Kidney tubule cell (primary cell): ENCODE results near the gene SCAMP5.

ENCODE experiments used
- DNase-seq: peaks from one replicate; pipeline ENCODE4 v3.0.0-alpha.2; 2018; ENCODE audit warnings: low spot score

SCAMP5 gene

GRCh38 chr15:74976159-74976558 lies 19.2 kb upstream of the SCAMP5 start:
- DNase-seq, result no peak

GRCh38 chr15:74977599-74977998 lies 17.8 kb upstream of the SCAMP5 start:
- DNase-seq, result no peak

DNA sequence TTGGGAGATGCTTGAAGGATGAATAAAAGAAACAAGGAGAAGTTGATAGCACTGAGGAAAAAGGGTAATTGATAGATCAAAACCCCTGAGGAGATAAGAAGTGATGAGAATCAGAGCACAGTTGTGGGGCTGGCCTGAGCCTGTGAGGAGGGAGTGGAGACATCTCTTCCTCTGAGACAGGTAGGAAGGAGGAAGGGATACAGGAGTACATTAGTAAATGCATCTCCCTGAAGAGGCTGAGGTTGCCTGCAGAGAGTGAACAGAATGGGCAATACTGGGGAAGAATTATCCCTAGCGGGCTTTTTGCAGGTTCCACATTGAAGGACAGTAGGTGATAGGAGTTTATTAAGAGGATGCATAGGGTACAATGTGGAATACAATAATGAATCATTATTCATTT lies 17.3 kb upstream of the SCAMP5 start:
- DNase-seq, result no peak

- peak; percentile 50 for DNase-seq
Observed at GRCh38 chr15:74978503-74978902, 16.9 kb upstream of the SCAMP5 start.

- no peak for DNase-seq
Observed at GRCh38 chr15:74982183-74982582, 13.2 kb upstream of the SCAMP5 start.

GRCh38 chr15:74983725-74984231 lies 11.6 kb upstream of the SCAMP5 start:
- DNase-seq, result peak; percentile 90

- DNase-seq, result peak; percentile 72
Observed at GRCh38 chr15:74988007-74988800, 7.2 kb upstream of the SCAMP5 start.

DNA sequence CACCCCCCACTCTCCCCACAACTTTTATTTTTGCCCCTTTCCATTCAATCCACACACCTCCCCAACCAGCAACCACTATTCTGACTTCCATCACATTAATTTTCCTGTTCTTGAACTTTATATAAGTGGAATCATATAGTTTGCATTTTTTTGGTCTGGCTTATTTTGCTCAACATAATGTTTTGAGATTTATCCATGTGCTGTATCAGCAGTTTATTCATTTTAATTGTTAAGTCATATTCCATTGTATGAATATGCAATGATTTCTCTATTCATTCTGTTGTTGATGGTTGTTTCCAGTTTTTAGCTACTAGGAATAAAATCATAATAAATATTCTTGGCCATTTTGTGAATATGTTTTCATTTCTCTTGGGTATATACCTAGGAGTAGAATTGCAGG lies 5.8 kb upstream of the SCAMP5 start:
- DNase-seq, result no peak

DNA sequence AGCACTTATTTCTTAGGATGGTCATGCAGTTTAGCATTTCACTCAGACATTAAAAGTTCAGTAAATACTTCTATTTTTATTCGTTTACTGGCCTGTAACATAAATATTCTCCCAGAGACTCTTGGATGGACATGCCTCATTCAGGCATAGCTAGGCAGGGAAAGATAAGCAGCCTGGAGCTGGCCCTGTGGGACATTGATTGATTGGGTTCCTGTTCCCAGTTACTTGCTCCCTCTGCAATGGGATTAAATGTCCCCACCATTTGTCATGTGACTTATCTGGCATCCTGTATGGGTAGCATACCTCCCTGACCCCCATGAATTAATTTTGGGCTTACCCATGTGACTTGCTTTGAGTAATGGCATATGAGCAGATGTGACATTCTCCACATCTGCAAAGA lies 2.7 kb upstream of the SCAMP5 start:
- no peak for DNase-seq

- DNase-seq, result no peak
Observed at GRCh38 chr15:74994236-74994635, 1.1 kb upstream of the SCAMP5 start.

DNA sequence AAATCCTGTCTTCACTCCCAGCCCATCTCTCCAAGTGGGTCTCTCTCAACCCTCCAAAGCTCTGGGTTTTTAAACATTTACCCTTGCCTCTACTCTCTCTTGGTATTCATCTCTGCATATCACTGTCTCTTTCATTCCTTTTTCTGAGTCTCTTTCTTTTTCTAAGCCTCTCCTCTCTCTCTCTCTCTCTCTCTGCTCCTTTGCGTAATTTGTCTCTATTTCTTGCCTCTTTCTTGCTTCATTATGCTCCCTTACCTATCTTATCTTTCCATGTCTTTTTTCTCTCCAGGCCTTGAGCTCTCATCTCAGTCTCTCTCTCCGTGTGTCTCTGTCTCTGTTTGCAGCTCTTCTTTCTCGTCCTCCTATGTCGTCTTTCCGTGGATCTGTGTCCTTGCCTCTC lies 678 bp upstream of the SCAMP5 start:
- no peak for DNase-seq

- no peak for DNase-seq
Observed at GRCh38 chr15:74995779-74996765, 709 bp downstream of the SCAMP5 start.

DNA sequence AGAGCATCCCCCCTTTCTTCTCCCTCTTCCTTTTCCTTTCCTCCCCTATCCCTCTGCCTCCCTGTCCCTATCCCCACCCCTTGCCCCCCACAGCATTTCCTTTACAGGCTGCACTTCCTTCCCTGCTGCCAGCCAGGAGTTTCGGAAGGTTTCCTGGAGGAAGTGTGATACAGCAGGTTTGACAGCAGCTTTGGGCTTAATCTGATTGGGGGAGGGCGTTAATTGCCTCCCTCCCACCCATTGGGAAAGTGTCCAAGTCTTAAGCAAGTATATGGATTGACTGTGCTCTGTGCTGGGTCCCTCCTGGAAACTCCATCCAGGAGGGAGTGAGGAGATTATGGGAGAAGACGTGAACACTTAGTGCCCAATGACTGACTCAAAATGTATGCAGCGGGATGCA lies 1.8 kb downstream of the SCAMP5 start:
- DNase-seq, result no peak

DNA sequence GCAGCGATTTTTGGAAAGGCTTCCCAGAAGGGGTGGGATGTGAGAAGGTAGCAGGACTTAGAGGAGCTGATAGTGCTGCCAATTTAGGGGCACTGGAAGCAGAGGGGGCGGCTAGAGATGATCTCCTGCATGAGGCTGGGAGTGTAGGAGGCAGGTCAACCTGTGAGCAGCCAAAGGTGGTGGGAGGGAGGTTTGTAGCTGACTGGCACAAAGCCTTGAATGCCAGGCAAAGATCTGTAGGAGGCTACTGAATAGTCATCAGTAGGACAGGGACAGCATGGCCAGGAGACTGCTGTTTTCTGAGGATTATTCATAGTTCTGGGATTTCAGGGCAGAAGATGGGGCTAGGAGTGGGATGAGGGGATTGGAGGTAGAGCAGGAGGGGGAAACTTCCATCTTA lies 2.2 kb downstream of the SCAMP5 start:
- no peak for DNase-seq

DNA sequence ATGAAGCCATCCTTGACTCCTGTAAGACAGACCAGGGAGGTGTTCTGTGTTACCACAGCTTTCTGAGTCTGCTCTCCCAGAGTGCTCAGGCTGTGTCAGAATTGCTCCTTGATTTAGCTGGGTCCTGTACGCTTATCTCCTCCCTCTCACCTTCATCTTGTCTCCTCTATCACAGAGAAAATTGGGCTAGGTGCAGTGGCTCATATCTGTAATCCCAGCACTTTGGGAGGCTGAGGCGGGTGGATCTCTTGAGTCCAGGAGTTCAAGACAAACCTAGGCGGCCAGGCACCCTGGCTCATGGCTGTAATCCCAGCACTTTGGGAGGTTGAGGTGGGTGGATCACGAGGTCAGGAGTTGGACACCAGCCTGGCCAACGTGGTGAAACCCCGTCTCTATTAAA lies 5.9 kb downstream of the SCAMP5 start:
- no peak for DNase-seq

GRCh38 chr15:75002398-75002797 lies 7.0 kb downstream of the SCAMP5 start:
- DNase-seq, result no peak

DNA sequence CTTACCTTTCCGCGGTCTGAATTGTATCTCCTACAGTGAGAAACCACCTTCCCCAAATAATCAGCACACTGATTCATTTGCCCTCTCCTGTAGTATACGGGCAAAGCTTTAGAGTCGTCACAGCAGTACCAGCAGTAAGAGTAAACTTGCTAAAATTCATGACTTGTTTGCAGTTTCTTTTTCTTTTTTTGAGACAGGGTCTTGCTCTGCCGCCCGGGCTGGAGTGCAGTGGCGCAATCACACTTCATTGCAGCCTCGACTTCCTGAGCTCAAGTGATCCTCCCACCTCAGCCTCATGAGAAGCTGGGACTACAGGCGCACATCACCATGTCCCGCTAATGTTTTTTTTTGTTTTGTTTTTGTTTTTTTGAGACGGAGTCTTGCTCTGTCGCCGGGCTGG lies 11.9 kb downstream of the SCAMP5 start:
- DNase-seq, result no peak

GRCh38 chr15:75008221-75008625 lies 12.9 kb downstream of the SCAMP5 start:
- DNase-seq, result no peak

GRCh38 chr15:75008629-75009326 lies 13.4 kb downstream of the SCAMP5 start:
- no peak for DNase-seq

DNA sequence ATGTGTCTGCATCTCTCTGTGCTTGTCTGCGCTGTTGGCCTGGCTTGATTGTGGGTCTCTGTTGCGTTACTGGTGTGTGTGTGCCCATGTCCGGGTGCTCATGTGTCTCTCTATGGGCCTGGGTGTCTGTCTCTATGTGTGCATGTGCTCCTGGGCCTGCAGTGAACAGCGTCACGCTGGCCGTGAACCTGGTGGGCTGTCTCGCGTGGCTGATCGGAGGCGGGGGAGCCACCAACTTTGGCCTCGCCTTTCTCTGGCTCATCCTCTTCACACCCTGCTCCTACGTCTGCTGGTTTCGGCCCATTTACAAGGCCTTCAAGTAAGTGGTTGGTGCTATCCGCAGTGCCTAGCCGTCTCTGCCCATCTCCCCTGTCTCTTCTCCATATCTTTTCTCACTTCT lies 21.1 kb downstream of the SCAMP5 start:
- DNase-seq, result no peak

GRCh38 chr15:75019916-75020315 lies 24.6 kb downstream of the SCAMP5 start:
- no peak for DNase-seq

- DNase-seq, result no peak
Observed at GRCh38 chr15:75021341-75021740, 26.0 kb downstream of the SCAMP5 start.
